Endothelial cell of umbilical vein (primary cell): ENCODE results near the gene PSMA7. TPM values are rescaled to one million over a fixed set of nuclear protein-coding genes. Genes with fewer than 3 reads are reported as not detected.
A peak's percentile ranks its signal among the peaks of the same experiment; 100 is the strongest.

Experiments
- BruUV-seq: library from RNA; stranded (reverse); fragments of 400-500 nt; replicated peaks from 2 replicates; lab custom pipeline; 2021; lab: Mats Ljungman, UMichigan
- CTCF ChIA-PET: fragments of 300-600, 350-600 bp; sonication (Branson Sonifier 250); formaldehyde crosslinking; loops from one replicate; lab custom pipeline; 2021; ENCODE audit warnings: antibody characterized with exemption, inconsistent platforms; lab: Charles Lee
- POLR2A ChIA-PET: fragments of 300-600, 350-600 bp; sonication (Branson Sonifier 250); formaldehyde crosslinking; loops from one replicate; lab custom pipeline; 2021; ENCODE audit warnings: antibody characterized with exemption, inconsistent platforms; lab: Charles Lee
- DNase-seq: peaks from one replicate; pipeline ENCODE4 v3.0.0-alpha.2; 2011; ENCODE audit warnings: low read depth, low spot score
- FAIRE-seq: peaks from 2 replicates; lab custom pipeline; 2011; peaks lifted over from hg19 to GRCh38; lab: Jason Lieb, UNC
- H2AFZ ChIP-seq: 2 replicates; pipeline ENCODE4 v1.6.0; 2012; ENCODE audit warnings: low read depth, low read length, control low read depth, inconsistent platforms
- H3K27ac ChIP-seq: 2 replicates; pipeline ENCODE4 v1.5.1; 2011; ENCODE audit warnings: low read depth, mild to moderate bottlenecking, control low read depth, low read length, moderate library complexity; ENCODE audit not compliant: insufficient read depth
- H3K27me3 ChIP-seq, 2 experiments: 2 replicates each; pipeline versions ENCODE4 v1.6.0 to v1.6.1; 2011; ENCODE audit warnings: low read length in 2 of 2, mixed read lengths in 1 of 2; ENCODE audit not compliant: control insufficient read depth in 2 of 2, insufficient read depth in 2 of 2
- H3K36me3 ChIP-seq, 2 experiments: 2 replicates in 1 of 2; 3 replicates in 1 of 2; pipeline ENCODE4 v1.5.1; 2011; ENCODE audit warnings: low read length in 2 of 2, mild to moderate bottlenecking in 1 of 2, moderate library complexity in 1 of 2; ENCODE audit not compliant: control insufficient read depth in 2 of 2, insufficient read depth in 2 of 2; ENCODE audit errors: extremely low read depth in 1 of 2
- H3K4me1 ChIP-seq: 3 replicates; pipeline ENCODE4 v1.5.1; 2011; ENCODE audit warnings: mild to moderate bottlenecking, low read length; ENCODE audit not compliant: control insufficient read depth, insufficient read depth; ENCODE audit errors: extremely low read depth
- H3K4me2 ChIP-seq: 2 replicates; pipeline ENCODE4 v1.6.1; 2011; ENCODE audit warnings: low read length, control low read depth, mixed read lengths; ENCODE audit not compliant: insufficient read depth
- H3K4me3 ChIP-seq, 3 experiments: fragments of 200-600 bp in 1 of 3; sonication (generic), shearing (Covaris generic) in 1 of 3; replicated peaks in 1 of 3; 2 replicates each; pipeline ENCODE4 v1.5.1; 2011 to 2016; ENCODE audit warnings: control low read depth in 3 of 3, low read length in 3 of 3, mild to moderate bottlenecking in 2 of 3, inconsistent platforms in 1 of 3, low read depth in 1 of 3, moderate library complexity in 1 of 3; ENCODE audit not compliant: insufficient read depth in 1 of 3
- H3K79me2 ChIP-seq: 2 replicates; pipeline ENCODE4 v1.6.0; 2012; ENCODE audit warnings: low read length, inconsistent platforms; ENCODE audit not compliant: control insufficient read depth, insufficient read depth
- H3K9ac ChIP-seq: replicated peaks from 2 replicates; pipeline ENCODE3; 2011; ENCODE audit warnings: low read length, control low read depth; ENCODE audit not compliant: insufficient read depth; ENCODE audit errors: extremely low read depth
- H3K9me1 ChIP-seq: replicated peaks from 3 replicates; pipeline ENCODE4 v1.6.0; 2011; ENCODE audit warnings: mild to moderate bottlenecking, low read length; ENCODE audit not compliant: control insufficient read depth, insufficient read depth; ENCODE audit errors: extremely low read depth
- H3K9me3 ChIP-seq: replicated peaks from 2 replicates; pipeline ENCODE4 v1.5.1; 2012; ENCODE audit warnings: low read length, inconsistent platforms; ENCODE audit not compliant: control insufficient read depth, insufficient read depth
- H4K20me1 ChIP-seq: replicated peaks from 2 replicates; pipeline ENCODE3; 2011; ENCODE audit warnings: mild to moderate bottlenecking, low read length; ENCODE audit not compliant: control insufficient read depth, insufficient read depth; ENCODE audit errors: extremely low read depth
- CTCF ChIP-seq, 2 donors: IDR thresholded peaks; 1 replicate in 1 of 2; 2 replicates in 1 of 2; pipeline ENCODE4 v1.5.1; 2011; ENCODE audit warnings: low read length in 2 of 2, mild to moderate bottlenecking in 2 of 2, moderate library complexity in 2 of 2, control low read depth in 1 of 2, inconsistent platforms in 1 of 2, low read depth in 1 of 2; ENCODE audit not compliant: insufficient read depth in 1 of 2; ENCODE audit errors: extremely low read depth in 1 of 2
- EZH2 ChIP-seq: IDR thresholded peaks from 2 replicates; pipeline ENCODE4 v1.6.1; 2012; ENCODE audit warnings: borderline replicate concordance, low read depth, mild to moderate bottlenecking, moderate library complexity, low read length, inconsistent platforms; ENCODE audit not compliant: severe bottlenecking
- JUN ChIP-seq: IDR thresholded peaks from 2 replicates; pipeline ENCODE4 v1.6.1; 2011; ENCODE audit warnings: borderline replicate concordance, low read depth; ENCODE audit not compliant: insufficient read length, insufficient read depth
- MYC ChIP-seq: IDR thresholded peaks from one replicate; pipeline ENCODE4 v1.6.1; 2011; ENCODE audit warnings: mild to moderate bottlenecking, low read depth, low read length
- POLR2A ChIP-seq: IDR thresholded peaks from 2 replicates; pipeline ENCODE4 v1.6.1; 2012; ENCODE audit warnings: low read depth, mild to moderate bottlenecking, control low read depth, low read length
- POLR2AphosphoS5 ChIP-seq: IDR thresholded peaks from 2 replicates; pipeline ENCODE4 v1.6.1; 2012; ENCODE audit warnings: low read depth, mild to moderate bottlenecking, control low read depth, low read length, moderate library complexity; ENCODE audit not compliant: insufficient read depth
- dilution Hi-C: fragments of 300-500 bp; cut with MboI; formaldehyde crosslinking; loops from one replicate; pipeline ENCODE4 v1.15.0; 2019; ENCODE audit warnings: low sequenced_read_pairs; ENCODE audit not compliant: extremely low pct_ligation_motif_present
- intact Hi-C: fragments of 100-400 bp; cut with micrococcal nuclease; formaldehyde crosslinking; loops from one replicate; pipeline ENCODE4 v1.10.0; 2022
- polyA plus RNA-seq, 4 experiments: library from polyadenylated mRNA; depleted of rRNA in 3 of 4; stranded (reverse) in 3 of 4; unstranded in 1 of 4; fragments of >200 nt; gene quantifications; 2 replicates each; pipeline versions ENCODE4 v1.2.1 to v1.2.3, GENCODE V29; 2011 to 2012; ENCODE audit warnings: missing spikeins in 1 of 4
- total RNA-seq: library from RNA; stranded (reverse); gene quantifications from 2 replicates; pipeline ENCODE4 v1.2.3, GENCODE V29; 2021

The PSMA7 gene
- total and polyA plus RNA-seq, 2 donors (not counting 3 experiments of a cell fraction or from before 2014, with no cell fraction given): 393 to 826 TPM

DNA sequence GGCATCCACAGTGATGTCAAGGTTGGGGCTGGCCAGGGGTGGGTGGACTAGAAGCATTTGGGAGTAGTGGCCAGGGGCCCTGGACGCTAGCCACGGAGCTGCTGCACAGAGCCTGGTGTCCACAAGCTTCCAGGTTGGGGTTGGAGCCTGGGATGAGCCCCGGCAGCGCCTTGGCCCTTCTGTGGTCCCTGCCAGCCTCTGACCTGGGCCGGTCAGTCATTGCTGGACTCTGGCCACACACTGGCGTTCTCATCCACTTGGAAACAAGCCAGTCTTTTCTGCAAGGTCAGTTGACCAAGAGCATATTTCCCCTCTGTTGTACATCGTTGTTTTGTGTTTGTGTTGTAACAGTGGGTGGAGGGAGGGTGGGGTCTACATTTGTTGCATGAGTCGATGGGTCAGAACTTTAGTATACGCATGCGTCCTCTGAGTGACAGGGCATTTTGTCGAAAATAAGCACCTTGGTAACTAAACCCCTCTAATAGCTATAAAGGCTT lies 8.4 kb downstream of the PSMA7 start:
- Histone ChIP-seq H3K79me2 (peaks cover 11% of the 10 kb centered on the region), H3K27ac (no peak overlapping the region), H3K27me3 (no peaks in the 10 kb centered on the region), H3K4me2 (no peak overlapping the region), H3K4me1 (no peaks in the 10 kb centered on the region), H4K20me1 (peaks cover 4% of the 10 kb centered on the region), H2AFZ (no peak overlapping the region), H3K4me3 (no peak overlapping the region), H3K9me1 (no peaks in the 10 kb centered on the region), H3K9ac (no peak overlapping the region), H3K9me3 (no peaks in the 10 kb centered on the region), H3K36me3 (peaks cover 33 to 73% of the 10 kb centered on the region in 2 experiments)
- DNase-seq (peak; percentile 28), FAIRE-seq (peak; percentile 79)
- intact Hi-C loops (loop anchor here (5.0 kb wide), 1 partner anchor 67 kb away; the partner anchor contains the start of gene TAF4), dilution Hi-C loops (no loop called here)
- TF ChIP-seq CTCF (IDR thresholded peaks at IDR 0.05; ENCODE audit: extremely low read depth in 1 of 2, insufficient read depth in 1 of 2, low read depth in 1 of 2, low read length in 2 of 2): no peak
- no peak for TF ChIP-seq POLR2A
- peak; percentile 39 for TF ChIP-seq POLR2AphosphoS5
- no peak for TF ChIP-seq MYC
- no peak for TF ChIP-seq EZH2
- TF ChIP-seq JUN: no peak
- POLR2A ChIA-PET: interaction anchor here (0.7 kb wide), 1 partner anchor 10 kb away, joined by 4 read pairs; no protein-coding TSS in a partner anchor
- CTCF ChIA-PET: interaction anchor here (1.2 to 6.1 kb wide), 6 partner anchors 11 to 124 kb away, joined by 3 to 75 read pairs (median 14); no protein-coding TSS in a partner anchor
- BruUV-seq: TSS peak; percentile 8
